ENCODE results near the gene CPED1.
"Not testable (repeated sequence)": the region's sequence is repeated elsewhere in the genome, so short reads cannot be mapped to it uniquely, and the experiment has no call there.

The CPED1 gene

DNA sequence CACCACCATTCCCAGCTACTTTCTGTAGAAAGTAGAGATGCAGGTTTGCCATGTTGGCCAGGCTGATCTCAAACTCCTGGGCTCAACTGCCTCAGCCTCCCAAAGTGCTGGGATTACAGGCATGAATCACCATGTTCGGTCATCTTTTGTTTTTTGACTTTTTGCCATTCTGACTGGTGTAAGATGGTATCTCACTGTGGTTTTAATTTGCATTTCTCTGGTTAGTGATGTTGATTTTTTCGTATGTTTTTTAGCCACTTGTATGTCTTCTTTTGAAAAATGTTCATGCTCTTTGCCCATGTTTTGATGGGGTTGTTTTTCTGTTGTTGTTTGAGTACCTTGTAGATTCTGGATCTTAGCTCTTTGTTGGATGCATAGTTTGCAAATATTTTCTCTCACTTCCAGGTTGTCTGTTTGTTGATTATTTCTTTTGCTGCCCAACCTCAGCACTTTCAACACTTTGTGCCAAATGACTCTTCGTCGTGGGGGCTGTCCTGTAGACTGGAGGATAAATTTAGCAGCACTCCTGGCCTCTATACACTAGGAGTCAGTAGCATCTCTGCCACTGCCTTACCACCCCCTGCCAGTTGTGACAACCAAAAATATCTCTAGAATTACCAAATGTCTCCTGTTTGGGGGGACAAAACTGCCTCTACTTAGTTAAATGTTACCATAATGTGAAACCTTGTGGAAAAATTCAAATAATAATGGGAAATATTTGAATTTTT lies 6.5 kb upstream of the CPED1 start:
- TF ChIP-seq ZFX (IDR thresholded peaks at IDR 0.05), result no peak
- TF ChIP-seq, protein P1, sequence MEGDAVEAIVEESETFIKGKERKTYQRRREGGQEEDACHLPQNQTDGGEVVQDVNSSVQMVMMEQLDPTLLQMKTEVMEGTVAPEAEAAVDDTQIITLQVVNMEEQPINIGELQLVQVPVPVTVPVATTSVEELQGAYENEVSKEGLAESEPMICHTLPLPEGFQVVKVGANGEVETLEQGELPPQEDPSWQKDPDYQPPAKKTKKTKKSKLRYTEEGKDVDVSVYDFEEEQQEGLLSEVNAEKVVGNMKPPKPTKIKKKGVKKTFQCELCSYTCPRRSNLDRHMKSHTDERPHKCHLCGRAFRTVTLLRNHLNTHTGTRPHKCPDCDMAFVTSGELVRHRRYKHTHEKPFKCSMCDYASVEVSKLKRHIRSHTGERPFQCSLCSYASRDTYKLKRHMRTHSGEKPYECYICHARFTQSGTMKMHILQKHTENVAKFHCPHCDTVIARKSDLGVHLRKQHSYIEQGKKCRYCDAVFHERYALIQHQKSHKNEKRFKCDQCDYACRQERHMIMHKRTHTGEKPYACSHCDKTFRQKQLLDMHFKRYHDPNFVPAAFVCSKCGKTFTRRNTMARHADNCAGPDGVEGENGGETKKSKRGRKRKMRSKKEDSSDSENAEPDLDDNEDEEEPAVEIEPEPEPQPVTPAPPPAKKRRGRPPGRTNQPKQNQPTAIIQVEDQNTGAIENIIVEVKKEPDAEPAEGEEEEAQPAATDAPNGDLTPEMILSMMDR (conservative IDR thresholded peaks at IDR 0.05), result no peak
- H3K27ac ChIP-seq, result no peak overlapping the region

DNA sequence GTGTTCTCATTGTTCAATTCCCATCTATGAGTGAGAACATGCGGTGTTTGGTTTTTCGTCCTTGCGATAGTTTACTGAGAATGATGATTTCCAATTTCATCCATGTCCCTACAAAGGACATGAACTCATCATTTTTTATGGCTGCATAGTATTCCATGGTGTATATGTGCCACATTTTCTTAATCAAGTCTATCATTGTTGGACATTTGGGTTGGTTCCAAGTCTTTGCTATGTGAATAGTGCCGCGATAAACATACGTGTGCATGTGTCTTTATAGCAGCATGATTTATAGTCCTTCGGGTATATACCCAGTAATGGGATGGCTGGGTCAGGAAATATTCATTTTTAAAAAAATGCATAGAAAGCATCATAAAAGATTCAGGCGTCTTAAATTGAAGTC lies 4.9 kb upstream of the CPED1 start:
- H3K27ac ChIP-seq, result not testable (repeated sequence)

DNA sequence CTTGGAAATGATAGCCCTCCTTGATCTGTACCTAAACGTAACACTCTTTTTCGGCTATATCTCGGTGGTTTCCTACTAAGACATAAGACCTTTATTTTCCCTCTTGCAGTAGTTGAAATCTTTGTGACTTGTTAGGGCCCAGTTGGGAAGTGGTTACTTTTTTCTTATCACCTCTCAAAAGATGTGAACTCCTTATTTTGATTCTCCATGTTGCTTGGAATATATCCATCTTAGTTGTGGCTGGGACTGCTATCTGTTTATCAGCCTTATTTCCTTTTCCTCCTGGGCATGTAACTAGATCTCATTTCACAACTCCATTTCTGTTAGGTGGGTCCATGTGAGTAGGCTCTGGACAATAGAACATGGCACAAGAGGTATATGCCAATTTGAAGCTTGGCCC lies 4.1 kb upstream of the CPED1 start:
- H3K27ac ChIP-seq, result no peak overlapping the region
- TF ChIP-seq, protein P1 (conservative IDR thresholded peaks at IDR 0.05), result no peak
- no peak for TF ChIP-seq ZFX (IDR thresholded peaks at IDR 0.05)

DNA sequence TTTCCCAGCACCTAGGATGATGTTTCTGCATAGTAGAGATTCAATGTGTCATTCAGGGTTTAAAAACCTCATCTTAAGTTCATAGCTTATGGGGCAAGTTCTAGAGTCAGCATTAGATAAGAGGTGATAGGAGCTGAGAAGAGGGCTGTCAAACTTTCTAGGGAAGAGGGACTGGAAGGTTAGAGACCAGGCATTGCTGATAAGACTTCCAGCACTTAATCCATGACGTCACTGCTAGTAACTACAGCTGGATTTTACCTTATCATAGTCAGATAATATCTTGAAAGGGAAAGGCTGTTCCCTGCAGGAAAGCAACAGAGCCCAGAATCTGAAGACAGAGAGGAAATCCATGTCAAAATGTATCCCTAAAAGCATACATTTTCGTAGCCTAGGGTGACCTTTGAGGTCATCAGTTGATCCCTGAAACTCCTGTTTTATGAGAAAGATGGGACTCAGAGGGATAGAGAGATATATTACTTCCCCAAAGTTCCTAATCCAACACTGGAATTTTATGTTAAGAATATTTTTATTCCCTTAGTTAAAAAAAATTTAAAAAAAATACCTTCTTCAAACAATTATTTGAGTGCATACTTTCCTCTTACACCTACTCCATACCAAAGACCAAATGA lies 3.3 kb upstream of the CPED1 start:
- no peak overlapping the region for H3K27ac ChIP-seq
- TF ChIP-seq, protein P1 (conservative IDR thresholded peaks at IDR 0.05), result no peak
- TF ChIP-seq ZFX (IDR thresholded peaks at IDR 0.05), result no peak

DNA sequence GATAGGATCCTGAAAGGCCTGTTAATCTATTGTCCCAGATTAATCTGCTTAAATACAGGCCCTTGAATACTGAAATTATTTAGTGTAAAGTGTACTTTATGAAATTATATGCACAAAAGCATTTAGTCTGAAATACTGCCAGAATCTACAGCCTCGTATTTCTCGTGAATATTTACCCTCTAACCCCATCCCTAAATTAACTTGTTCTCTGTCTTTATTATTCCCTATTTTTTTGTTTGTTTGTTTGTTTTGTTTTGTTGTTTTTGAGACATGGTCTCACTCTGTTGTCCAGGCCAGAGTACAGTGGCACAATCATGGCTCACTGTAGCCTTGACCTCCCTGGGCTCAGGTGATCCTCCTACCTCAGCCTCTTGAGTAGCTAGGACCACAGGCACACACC lies 2.7 kb upstream of the CPED1 start:
- H3K27ac ChIP-seq, result no peak overlapping the region
- no peak for TF ChIP-seq ZFX (IDR thresholded peaks at IDR 0.05)
- TF ChIP-seq, protein P1 (conservative IDR thresholded peaks at IDR 0.05), result no peak

DNA sequence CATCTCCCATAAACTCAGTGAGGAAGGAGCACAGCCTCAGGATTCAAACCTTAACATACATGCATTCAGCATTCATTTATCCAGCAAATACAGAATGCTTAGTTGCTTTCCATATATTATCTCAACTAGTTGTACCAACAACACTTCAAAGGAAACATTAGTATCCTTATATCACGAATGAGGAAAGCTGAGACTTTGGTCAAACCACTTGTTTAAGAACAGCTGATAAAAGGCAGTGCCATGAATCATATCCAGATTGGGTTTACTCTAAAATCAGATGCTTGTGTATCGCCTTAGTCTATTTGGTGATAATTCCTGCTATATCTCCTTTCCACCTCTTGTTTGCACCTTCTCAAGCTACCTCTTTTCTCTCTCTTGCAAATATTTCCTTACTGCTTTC lies 1.9 kb upstream of the CPED1 start:
- H3K27ac ChIP-seq, result no peak overlapping the region
- TF ChIP-seq ZFX (IDR thresholded peaks at IDR 0.05), result no peak
- TF ChIP-seq, protein P1 (conservative IDR thresholded peaks at IDR 0.05), result no peak

DNA sequence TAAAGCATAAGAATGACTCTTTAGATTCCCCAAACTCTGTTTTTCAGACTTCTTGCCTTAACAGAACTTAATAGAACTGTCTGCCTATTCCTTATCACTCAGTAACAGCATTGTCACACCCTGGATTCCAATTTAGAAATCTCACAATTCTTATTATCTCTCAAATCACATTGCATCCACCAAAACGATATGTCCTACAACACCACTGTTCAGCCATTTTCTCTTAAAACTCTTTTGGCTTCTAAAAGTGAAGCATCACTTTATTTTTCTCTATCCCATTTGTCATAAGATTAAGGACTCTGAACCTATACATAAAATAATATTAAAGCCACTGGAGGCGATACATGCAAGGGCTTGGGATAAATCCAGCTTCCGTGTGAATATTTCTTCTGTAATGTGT lies 1.2 kb upstream of the CPED1 start:
- no peak overlapping the region for H3K27ac ChIP-seq
- TF ChIP-seq ZFX (IDR thresholded peaks at IDR 0.05), result no peak
- TF ChIP-seq, protein P1 (conservative IDR thresholded peaks at IDR 0.05), result no peak

All from C4-2B (cell line).